COLO668 (cell line): ENCODE measurements around the gene SYT2.
A peak's percentile ranks its signal among the peaks of the same experiment; 100 is the strongest.
"Not testable (repeated sequence)": the region's sequence is repeated elsewhere in the genome, so short reads cannot be mapped to it uniquely, and the experiment has no call there.

Experiments
- DNase-seq: peaks from one replicate; lab custom pipeline; 2025; ENCODE audit not compliant: unreplicated experiment; lab: John Stamatoyannopoulos, UW

SYT2 gene

GRCh38 chr1:202599669-202600431 lies 110.4 kb downstream of the SYT2 start:
- peak; percentile 44 for DNase-seq

- DNase-seq: no peak
Measured at GRCh38 chr1:202597090-202597761, 113.0 kb downstream of the SYT2 start.

GRCh38 chr1:202596638-202597037 lies 113.6 kb downstream of the SYT2 start:
- no peak for DNase-seq

- DNase-seq: no peak
Measured at GRCh38 chr1:202593845-202594244, 116.4 kb downstream of the SYT2 start.

GRCh38 chr1:202592146-202592545 lies 118.1 kb downstream of the SYT2 start:
- no peak for DNase-seq

- no peak for DNase-seq
Measured at GRCh38 chr1:202591515-202591914, 118.7 kb downstream of the SYT2 start.

GRCh38 chr1:202590975-202591411 lies 119.3 kb downstream of the SYT2 start:
- no peak for DNase-seq

- no peak for DNase-seq
Measured at GRCh38 chr1:202590126-202590525, 120.1 kb downstream of the SYT2 start.

- no peak for DNase-seq
Measured at GRCh38 chr1:202589190-202589930, 120.9 kb downstream of the SYT2 start.

- no peak for DNase-seq
Measured at GRCh38 chr1:202588503-202589189, 121.6 kb downstream of the SYT2 start.

GRCh38 chr1:202587859-202588485 lies 122.3 kb downstream of the SYT2 start:
- DNase-seq: no peak

GRCh38 chr1:202586871-202587270 lies 123.4 kb downstream of the SYT2 start:
- no peak for DNase-seq

- DNase-seq: peak; percentile 13
Measured at GRCh38 chr1:202586018-202586821, 124.0 kb downstream of the SYT2 start.

- DNase-seq: no peak
Measured at GRCh38 chr1:202585590-202585933, 124.7 kb downstream of the SYT2 start.

GRCh38 chr1:202584707-202585589 lies 125.3 kb downstream of the SYT2 start:
- no peak for DNase-seq

- DNase-seq: not testable (repeated sequence)
Measured at GRCh38 chr1:202582350-202582749, 127.9 kb downstream of the SYT2 start.

- no peak for DNase-seq
Measured at GRCh38 chr1:202580619-202581018, 129.6 kb downstream of the SYT2 start.

- no peak for DNase-seq
Measured at GRCh38 chr1:202579806-202580205, 130.4 kb downstream of the SYT2 start.

GRCh38 chr1:202578565-202578964 lies 131.7 kb downstream of the SYT2 start:
- DNase-seq: no peak
